Brain microvascular endothelial cell (primary cell): ENCODE data around the gene NUP210L.
A peak's percentile ranks its signal among the peaks of the same experiment; 100 is the strongest.
"Not testable (repeated sequence)": the region's sequence is repeated elsewhere in the genome, so short reads cannot be mapped to it uniquely, and the experiment has no call there.

Source experiments
- DNase-seq: peaks from one replicate; pipeline ENCODE4 v3.0.0-alpha.2; 2020
- H3K27ac ChIP-seq: fragments of 250-450 bp; sonication (Bioruptor Pico); 2 replicates; pipeline ENCODE4 v1.5.1; 2020; ENCODE audit warnings: mild to moderate bottlenecking, moderate library complexity
- H3K27me3 ChIP-seq: fragments of 250-450 bp; sonication (Bioruptor Pico); replicated peaks from 2 replicates; pipeline ENCODE4 v1.5.1; 2020; ENCODE audit warnings: mild to moderate bottlenecking
- H3K36me3 ChIP-seq: fragments of 250-450 bp; sonication (Bioruptor Pico); replicated peaks from 2 replicates; pipeline ENCODE4 v1.5.1; 2020; ENCODE audit warnings: mild to moderate bottlenecking
- H3K4me3 ChIP-seq: 2 replicates; pipeline ENCODE4 v1.5.1; 2011; ENCODE audit warnings: low read depth, mild to moderate bottlenecking, control low read depth, low read length, moderate library complexity
- CTCF ChIP-seq: IDR thresholded peaks from 2 replicates; pipeline ENCODE4 v1.5.1; 2011; ENCODE audit warnings: low read depth, mild to moderate bottlenecking, moderate library complexity, low read length, control low read depth, inconsistent platforms; ENCODE audit errors: missing control alignments
- in situ Hi-C: cut with HindIII; loops from 2 replicates; pipeline ENCODE4 v1.10.0; 2017; ENCODE audit warnings: low sequenced_read_pairs, low pct_ligation_motif_present

Gene NUP210L

GRCh38 chr1:153985341-153985912 is 169.4 kb downstream of the NUP210L start:
- Histone ChIP-seq H3K4me3 (peak overlapping the region; percentile 71), H3K27me3 (no peaks in the 10 kb centered on the region), H3K36me3 (peaks cover 24% of the 10 kb centered on the region), H3K27ac (peak overlapping the region; percentile 56)
- DNase-seq, result peak; percentile 62
- in situ Hi-C loops, result no loop called here
- TF ChIP-seq CTCF, result no peak

- H3K27ac ChIP-seq, result no peak overlapping the region
- in situ Hi-C loops, result no loop called here
- peak overlapping the region; percentile 71 for H3K4me3 ChIP-seq
- no peaks in the 10 kb centered on the region for H3K27me3 ChIP-seq
- no peak for TF ChIP-seq CTCF
- no peak for DNase-seq
- peaks cover 24% of the 10 kb centered on the region for H3K36me3 ChIP-seq
These were observed 170.6 kb downstream of the NUP210L start for GRCh38 chr1:153984123-153984894.

GRCh38 chr1:153981735-153982134 is 173.1 kb downstream of the NUP210L start:
- DNase-seq, in situ Hi-C loops, H3K4me3 ChIP-seq, H3K27ac ChIP-seq, H3K27me3 ChIP-seq: not testable (repeated sequence)
- peaks cover 28% of the 10 kb centered on the region for H3K36me3 ChIP-seq

- DNase-seq, in situ Hi-C loops, H3K4me3 ChIP-seq, H3K27ac ChIP-seq, H3K27me3 ChIP-seq: not testable (repeated sequence)
- H3K36me3 ChIP-seq, result peaks cover 46% of the 10 kb centered on the region
These were observed 175.8 kb downstream of the NUP210L start for GRCh38 chr1:153979091-153979490.

GRCh38 chr1:153978274-153978909 is 176.5 kb downstream of the NUP210L start:
- Histone ChIP-seq H3K27me3 (no peaks in the 10 kb centered on the region), H3K36me3 (peaks cover 48% of the 10 kb centered on the region), H3K27ac (no peak overlapping the region), H3K4me3 (peak overlapping the region; percentile 97)
- TF ChIP-seq CTCF, result no peak
- no peak for DNase-seq
- in situ Hi-C loops, result no loop called here

GRCh38 chr1:153977250-153978240 is 177.3 kb downstream of the NUP210L start, which contains the start of gene JTB:
Gene JTB (minus strand): TSS chr1:153977674. CDS start chr1:153977252, 422 bp downstream.
- TF ChIP-seq CTCF, result no peak
- H3K36me3 ChIP-seq, result peaks cover 43% of the 10 kb centered on the region
- peak within 1 kb of the TSS; percentile 97 for H3K4me3 ChIP-seq
- no peaks in the 10 kb centered on the region for H3K27me3 ChIP-seq
- in situ Hi-C loops, result no loop called here
- peak; percentile 85 for DNase-seq
- peak within 1 kb of the TSS; percentile 62 for H3K27ac ChIP-seq
